Esophagus squamous epithelium (tissue), 4 donors: ENCODE measurements around the gene FBXW4.

ENCODE experiments used
- CTCF ChIP-seq, 6 experiments: fragments of 450-650 bp in 4 of 6; fragments of 200-600 bp in 2 of 6; sonication (generic) in 2 of 6; IDR thresholded peaks; one replicate each; pipeline ENCODE4 v1.5.1; 2016 to 2019; ENCODE audit warnings: antibody characterized with exemption in 6 of 6, mild to moderate bottlenecking in 4 of 6, moderate library complexity in 4 of 6
- POLR2A ChIP-seq, 4 donors: fragments of 450-650 bp; IDR thresholded peaks; one replicate each; pipeline ENCODE4 v1.6.1; 2017; ENCODE audit warnings: antibody characterized with exemption in 4 of 4, mild to moderate bottlenecking in 4 of 4, moderate library complexity in 3 of 4

GRCh38 chr10:101668566-101668965 lies 26.4 kb downstream of the FBXW4 start:
- no peak for TF ChIP-seq POLR2A (IDR thresholded peaks at IDR 0.05)
- no peak for TF ChIP-seq CTCF (IDR thresholded peaks at IDR 0.05)
